T-helper 17 cell (primary cell): Measurements from ENCODE around the gene OVOL3. TPM values are rescaled to one million over a fixed set of nuclear protein-coding genes. Genes with fewer than 3 reads are reported as not detected.

Experiments used
- ATAC-seq: fragments of 150-1000 bp; cut with Tn5 transposase; 2 replicates; pipeline ENCODE4 v1.10.0; 2021; ENCODE audit warnings: mild to moderate bottlenecking, moderate library complexity
- DNase-seq, 3 donors: peaks; one replicate each; pipeline versions ENCODE4 v3.0.0 to v3.0.0-alpha.2; 2020 to 2021
- H3K9me3 ChIP-seq: one replicate; pipeline ENCODE4 v1.7.0; 2013; ENCODE audit warnings: low read length, mild to moderate bottlenecking; ENCODE audit not compliant: control insufficient read depth, poor library complexity, severe bottlenecking
- H3K27ac Mint-ChIP-seq: one replicate; pipeline ENCODE4 v1.8.0; 2022; ENCODE audit warnings: mild to moderate bottlenecking, moderate library complexity, mixed read lengths
- H3K27me3 Mint-ChIP-seq: one replicate; pipeline ENCODE4 v1.8.0; 2022; ENCODE audit warnings: mixed read lengths
- H3K36me3 Mint-ChIP-seq: one replicate; pipeline ENCODE4 v1.8.0; 2022; ENCODE audit warnings: low read depth, mixed read lengths
- H3K4me1 Mint-ChIP-seq: one replicate; pipeline ENCODE4 v1.8.0; 2022; ENCODE audit warnings: mild to moderate bottlenecking, mixed read lengths
- H3K4me3 Mint-ChIP-seq: one replicate; pipeline ENCODE4 v1.8.0; 2022; ENCODE audit warnings: mild to moderate bottlenecking, moderate library complexity, mixed read lengths
- total RNA-seq, 4 donors: library from RNA in 2 of 4; stranded (reverse) in 2 of 4; gene quantifications; one replicate each; pipeline ENCODE4 v1.2.3 and lab custom pipeline; 2022 to 2026

Gene OVOL3
- total RNA-seq, 2 donors from 2014 or later: not detected

DNA sequence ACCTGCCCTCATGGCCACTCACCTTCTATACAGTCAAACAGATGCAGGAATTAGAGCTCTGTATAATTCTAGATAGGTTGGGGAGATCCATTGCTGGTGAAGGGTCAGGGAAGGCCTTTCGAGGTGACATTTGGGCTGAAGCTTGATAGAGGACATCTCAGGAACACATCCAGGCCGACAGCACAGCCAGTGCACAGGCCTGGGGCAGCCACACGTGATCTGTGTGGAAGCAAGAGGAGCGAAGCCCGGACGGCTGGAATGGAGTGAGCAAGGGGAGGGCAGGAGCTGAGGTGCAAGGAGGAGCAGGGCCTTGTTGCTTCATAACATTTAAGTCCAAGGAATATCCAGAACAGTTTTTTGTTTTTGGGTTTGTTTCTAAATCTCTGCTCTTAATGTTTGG lies 4.5 kb upstream of the OVOL3 start:
- H3K4me3 Mint-ChIP-seq: no peak overlapping the region
- peaks cover 2% of the 10 kb centered on the region for H3K4me1 Mint-ChIP-seq
- peaks cover 2% of the 10 kb centered on the region for H3K36me3 Mint-ChIP-seq
- DNase-seq: no peak
- no peak for ATAC-seq
- H3K27ac Mint-ChIP-seq: no peak overlapping the region
- H3K9me3 ChIP-seq: no peaks in the 10 kb centered on the region
- H3K27me3 Mint-ChIP-seq: no peaks in the 10 kb centered on the region

DNA sequence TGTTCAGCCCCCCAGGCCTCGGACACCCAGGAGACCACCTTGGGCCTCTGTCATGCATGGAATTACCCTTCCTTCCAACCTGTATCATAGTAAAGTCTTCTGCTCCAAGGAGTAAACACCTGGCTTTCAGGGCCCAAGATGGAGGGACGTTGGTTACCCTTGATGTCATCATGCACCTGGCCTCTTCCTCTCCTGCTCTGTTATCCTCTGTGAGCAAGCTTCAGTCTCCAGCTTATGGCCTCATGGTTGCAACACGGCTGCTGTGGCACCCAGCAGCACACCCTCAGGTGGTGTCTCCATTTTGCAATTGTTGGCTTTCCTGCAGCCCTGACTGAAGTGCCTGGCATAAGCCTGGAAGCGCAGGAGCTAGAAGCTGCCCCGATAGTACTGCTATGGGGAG lies 4.0 kb upstream of the OVOL3 start:
- DNase-seq (no peak), ATAC-seq (no peak)
- Mint-ChIP-seq H3K4me1 (peaks cover 2% of the 10 kb centered on the region), H3K27me3 (no peaks in the 10 kb centered on the region), H3K4me3 (no peak overlapping the region), H3K27ac (no peak overlapping the region), H3K36me3 (peaks cover 2% of the 10 kb centered on the region)
- no peaks in the 10 kb centered on the region for H3K9me3 ChIP-seq

- Mint-ChIP-seq H3K27ac (no peak overlapping the region), H3K27me3 (no peaks in the 10 kb centered on the region)
Measured at GRCh38 chr19:36108684-36109083, 2.3 kb upstream of the OVOL3 start.

GRCh38 chr19:36111200-36111539 lies 227 bp downstream of the OVOL3 start:
- H3K27me3 Mint-ChIP-seq: no peaks in the 10 kb centered on the region
- peaks cover 24% of the 10 kb centered on the region for H3K4me1 Mint-ChIP-seq
- no peak overlapping the region for H3K27ac Mint-ChIP-seq
- H3K4me3 Mint-ChIP-seq: no peak overlapping the region
- ATAC-seq (no peak), DNase-seq (no peak)
- no peaks in the 10 kb centered on the region for H3K9me3 ChIP-seq
- H3K36me3 Mint-ChIP-seq: peaks cover 6% of the 10 kb centered on the region

More at GRCh38 chr19:36108684-36109083, 2.3 kb upstream of the OVOL3 start:
- no peak for ATAC-seq
- peaks cover 6% of the 10 kb centered on the region for H3K36me3 Mint-ChIP-seq
- H3K4me1 Mint-ChIP-seq: peaks cover 7% of the 10 kb centered on the region
- H3K9me3 ChIP-seq: no peaks in the 10 kb centered on the region
- H3K4me3 Mint-ChIP-seq: no peak overlapping the region
- DNase-seq: no peak

DNA sequence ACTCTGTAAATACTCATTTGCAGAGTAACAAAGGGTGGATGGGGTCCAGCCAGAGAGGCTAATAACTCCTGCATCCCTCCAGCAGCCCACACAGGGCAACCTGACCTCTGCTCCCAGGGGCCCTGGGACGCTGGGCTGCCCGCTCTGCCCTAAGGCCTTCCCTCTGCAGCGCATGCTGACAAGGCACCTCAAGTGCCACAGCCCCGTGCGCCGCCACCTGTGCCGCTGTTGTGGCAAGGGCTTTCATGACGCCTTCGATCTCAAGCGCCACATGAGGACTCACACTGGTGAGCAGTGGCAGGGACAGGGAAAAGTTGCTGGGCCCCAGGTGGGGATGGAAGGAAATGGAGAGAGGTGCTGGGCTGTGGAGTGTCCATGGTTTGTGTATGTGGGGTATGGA lies 1.7 kb downstream of the OVOL3 start:
- Mint-ChIP-seq H3K27ac (no peak overlapping the region), H3K27me3 (no peaks in the 10 kb centered on the region), H3K36me3 (peaks cover 4% of the 10 kb centered on the region), H3K4me1 (peaks cover 28% of the 10 kb centered on the region), H3K4me3 (peak overlapping the region; percentile 95)
- no peaks in the 10 kb centered on the region for H3K9me3 ChIP-seq
- DNase-seq (no peak), ATAC-seq (no peak)

DNA sequence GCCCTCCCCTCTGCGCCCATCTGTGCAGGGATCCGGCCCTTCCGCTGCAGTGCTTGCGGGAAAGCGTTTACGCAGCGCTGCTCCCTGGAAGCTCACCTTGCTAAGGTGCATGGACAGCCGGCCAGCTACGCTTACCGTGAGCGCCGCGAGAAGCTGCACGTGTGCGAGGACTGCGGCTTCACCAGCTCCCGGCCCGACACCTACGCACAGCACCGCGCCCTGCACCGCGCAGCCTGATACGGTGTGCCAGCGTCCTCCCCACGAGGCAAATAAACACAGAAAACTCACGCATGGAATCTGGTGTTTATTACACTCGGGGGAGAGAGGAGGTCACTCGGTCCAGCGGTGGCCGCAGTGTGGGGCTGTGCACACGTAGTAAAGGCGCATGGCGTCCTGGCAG lies 2.5 kb downstream of the OVOL3 start:
- DNase-seq (no peak), ATAC-seq (no peak)
- H3K27ac Mint-ChIP-seq: peak overlapping the region; percentile 95
- no peaks in the 10 kb centered on the region for H3K9me3 ChIP-seq
- peak overlapping the region; percentile 95 for H3K4me3 Mint-ChIP-seq
- peaks cover 6% of the 10 kb centered on the region for H3K36me3 Mint-ChIP-seq
- peaks cover 31% of the 10 kb centered on the region for H3K4me1 Mint-ChIP-seq
- H3K27me3 Mint-ChIP-seq: no peaks in the 10 kb centered on the region

DNA sequence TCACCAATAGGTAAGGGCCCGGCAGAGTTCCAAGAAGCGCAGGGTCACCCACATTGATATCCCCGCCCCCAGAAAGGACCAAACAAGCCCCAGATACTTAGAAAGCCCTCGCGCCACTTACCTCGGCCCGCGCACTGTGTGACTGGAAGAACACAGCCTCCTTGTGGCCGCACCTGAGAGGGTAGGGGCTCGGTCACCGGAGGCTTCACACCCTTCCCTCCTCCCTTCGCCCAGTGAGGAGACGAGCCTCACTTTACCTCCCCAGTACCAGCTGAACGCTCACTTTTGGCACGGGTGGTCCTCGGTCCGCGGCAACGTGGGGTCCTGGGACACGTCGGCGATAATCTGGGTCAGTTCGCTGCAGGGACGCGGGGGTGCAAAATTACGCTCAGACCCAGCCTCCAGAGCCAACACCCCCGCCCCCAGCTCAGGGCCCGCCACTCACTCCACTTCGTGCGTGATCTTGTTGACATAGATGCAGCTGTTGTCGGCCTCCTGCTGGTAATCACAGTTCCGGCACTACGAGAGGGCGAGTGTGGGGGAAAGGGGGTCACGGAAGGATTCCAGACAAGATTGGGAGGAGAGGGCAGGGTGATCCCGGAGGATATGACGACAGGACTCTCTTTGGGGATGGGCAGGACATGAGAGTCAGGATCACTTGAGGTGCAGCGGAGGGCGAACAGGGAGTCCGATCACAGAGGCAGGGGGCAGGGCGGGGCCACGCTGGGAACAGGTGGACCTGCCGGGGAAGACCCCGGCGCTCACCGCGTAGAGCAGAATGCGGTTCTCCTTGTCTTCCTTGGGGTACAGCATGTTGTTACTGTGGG lies 3.2 kb downstream of the OVOL3 start:
- no peaks in the 10 kb centered on the region for H3K27me3 Mint-ChIP-seq
- H3K9me3 ChIP-seq: no peaks in the 10 kb centered on the region
- H3K4me1 Mint-ChIP-seq: peaks cover 34% of the 10 kb centered on the region
- H3K27ac Mint-ChIP-seq: peak overlapping the region; percentile 95
- ATAC-seq (no peak), DNase-seq (peak in 1 of 3 donors; percentile 26)
- peak overlapping the region; percentile 95 for H3K4me3 Mint-ChIP-seq
- H3K36me3 Mint-ChIP-seq: peaks cover 6% of the 10 kb centered on the region

- Mint-ChIP-seq H3K36me3 (peaks cover 8% of the 10 kb centered on the region), H3K4me1 (peaks cover 35% of the 10 kb centered on the region), H3K4me3 (peak within 1 kb of the TSS; percentile 95), H3K27ac (peak within 1 kb of the TSS; percentile 95), H3K27me3 (no peaks in the 10 kb centered on the region)
- H3K9me3 ChIP-seq: no peaks in the 10 kb centered on the region
- ATAC-seq (peak; percentile 88), DNase-seq (peak; percentile 95 to 98 (median 97))
Measured at GRCh38 chr19:36114721-36115452, 3.9 kb downstream of the OVOL3 start, which contains the start of gene POLR2I. POLR2I (minus strand) TSS chr19:36114875; CDS start chr19:36114856, 19 bp downstream.

DNA sequence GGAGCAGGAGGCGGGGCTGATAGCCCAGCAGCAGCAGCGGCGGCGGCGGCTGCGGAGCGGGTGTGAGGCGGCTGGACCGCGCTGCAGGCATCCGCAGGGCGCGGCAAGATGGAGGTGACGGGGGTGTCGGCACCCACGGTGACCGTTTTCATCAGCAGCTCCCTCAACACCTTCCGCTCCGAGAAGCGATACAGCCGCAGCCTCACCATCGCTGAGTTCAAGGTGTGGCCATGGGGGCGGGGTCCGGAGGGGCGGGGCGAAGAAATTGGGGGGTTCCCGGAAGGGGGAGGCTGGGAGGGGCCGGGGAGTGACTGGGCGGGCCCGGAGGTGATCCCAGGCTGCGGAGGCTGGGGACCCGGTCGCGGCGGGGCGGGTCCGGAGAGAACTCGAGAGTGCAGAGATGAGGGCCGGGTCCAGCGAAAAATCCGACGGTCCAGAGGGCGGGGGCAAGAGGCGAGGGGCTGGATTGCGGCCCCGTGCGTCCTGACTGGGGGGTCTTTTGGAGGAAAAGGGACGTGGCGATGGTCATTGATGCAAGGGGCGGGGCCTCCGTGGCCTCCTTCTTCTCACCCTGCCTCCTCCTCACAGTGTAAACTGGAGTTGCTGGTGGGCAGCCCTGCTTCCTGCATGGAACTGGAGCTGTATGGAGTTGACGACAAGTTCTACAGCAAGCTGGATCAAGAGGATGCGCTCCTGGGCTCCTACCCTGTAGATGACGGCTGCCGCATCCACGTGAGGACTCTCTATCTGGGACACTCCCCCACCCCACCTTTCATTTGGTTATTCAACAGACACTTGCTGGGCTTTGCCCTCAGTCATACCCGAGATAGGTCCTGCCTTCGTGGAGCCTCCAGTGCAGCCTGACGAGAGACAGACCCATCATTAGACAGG lies 4.8 kb downstream of the OVOL3 start, which contains the start of gene TBCB:
TBCB (plus strand) TSS at position 16 of the 891 bp plus-strand sequence; CDS start at position 109, 93 bp downstream.
- DNase-seq (peak; percentile 9 to 92 (median 91)), ATAC-seq (peak; percentile 58)
- H3K9me3 ChIP-seq: no peaks in the 10 kb centered on the region
- Mint-ChIP-seq H3K27ac (peak within 1 kb of the TSS; percentile 95), H3K4me3 (peak within 1 kb of the TSS; percentile 95), H3K36me3 (peaks cover 9% of the 10 kb centered on the region), H3K27me3 (no peaks in the 10 kb centered on the region), H3K4me1 (peaks cover 42% of the 10 kb centered on the region)

DNA sequence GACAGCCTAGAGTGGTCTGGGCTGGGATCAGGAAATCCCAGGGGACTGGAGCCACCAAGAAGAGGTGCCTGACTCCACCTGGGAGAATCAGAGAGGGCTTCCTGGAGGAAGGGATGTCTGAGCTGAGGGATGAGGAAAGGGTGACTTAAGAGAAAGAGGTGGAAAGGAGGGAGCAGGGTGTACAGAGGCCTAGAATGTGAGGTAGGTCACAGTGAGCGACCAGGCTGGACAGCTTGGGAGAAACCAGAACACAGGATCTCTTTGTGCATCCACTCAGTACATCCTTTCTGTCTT lies 5.3 kb downstream of the OVOL3 start:
- ATAC-seq (no peak), DNase-seq (no peak)
- H3K27me3 Mint-ChIP-seq: no peaks in the 10 kb centered on the region
- H3K27ac Mint-ChIP-seq: peak overlapping the region; percentile 95
- no peaks in the 10 kb centered on the region for H3K9me3 ChIP-seq
- H3K36me3 Mint-ChIP-seq: peaks cover 9% of the 10 kb centered on the region
- H3K4me3 Mint-ChIP-seq: peak overlapping the region; percentile 95
- H3K4me1 Mint-ChIP-seq: peaks cover 42% of the 10 kb centered on the region

DNA sequence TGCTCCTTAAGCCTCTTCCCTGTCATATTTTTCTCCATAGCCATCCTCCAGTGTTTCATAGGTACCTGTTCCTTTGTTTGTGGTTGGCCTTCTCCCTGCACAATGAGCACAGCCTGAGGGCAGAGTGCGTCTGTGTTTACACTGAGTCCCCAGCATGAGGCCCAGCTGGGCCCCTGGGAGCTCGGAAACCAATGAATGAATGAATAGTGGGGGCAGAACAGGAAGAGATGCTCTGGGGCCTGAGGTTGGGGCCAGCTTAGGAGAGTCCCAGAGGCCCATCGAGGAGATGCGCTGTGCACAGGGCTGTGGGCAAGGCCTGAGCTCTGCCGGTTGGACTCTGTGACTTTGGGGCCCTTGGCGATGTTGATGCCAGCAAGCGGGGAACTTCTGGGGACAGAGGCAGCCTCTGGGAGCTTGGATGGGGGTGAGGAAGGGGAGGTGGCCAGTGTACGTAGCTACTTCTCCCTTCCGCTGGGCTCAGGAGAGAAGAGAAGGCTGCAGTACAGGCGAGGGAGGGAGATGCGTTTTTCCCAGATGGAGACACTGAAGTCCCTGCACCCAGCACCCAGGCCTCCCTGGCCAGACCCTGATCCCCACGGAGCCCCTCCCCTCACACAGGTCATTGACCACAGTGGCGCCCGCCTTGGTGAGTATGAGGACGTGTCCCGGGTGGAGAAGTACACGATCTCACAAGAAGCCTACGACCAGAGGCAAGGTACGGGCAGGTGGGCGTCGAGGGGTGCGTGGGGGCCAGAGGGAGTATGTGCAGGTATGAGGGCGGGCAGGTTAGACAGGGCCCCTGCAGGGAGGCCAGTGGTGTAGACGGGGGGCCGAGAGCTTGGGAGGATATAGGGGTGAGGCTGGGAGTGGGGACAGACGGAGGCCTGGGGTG lies 9.4 kb downstream of the OVOL3 start:
- peaks cover 5% of the 10 kb centered on the region for H3K36me3 Mint-ChIP-seq
- H3K27ac Mint-ChIP-seq: peak overlapping the region; percentile 78

DNA sequence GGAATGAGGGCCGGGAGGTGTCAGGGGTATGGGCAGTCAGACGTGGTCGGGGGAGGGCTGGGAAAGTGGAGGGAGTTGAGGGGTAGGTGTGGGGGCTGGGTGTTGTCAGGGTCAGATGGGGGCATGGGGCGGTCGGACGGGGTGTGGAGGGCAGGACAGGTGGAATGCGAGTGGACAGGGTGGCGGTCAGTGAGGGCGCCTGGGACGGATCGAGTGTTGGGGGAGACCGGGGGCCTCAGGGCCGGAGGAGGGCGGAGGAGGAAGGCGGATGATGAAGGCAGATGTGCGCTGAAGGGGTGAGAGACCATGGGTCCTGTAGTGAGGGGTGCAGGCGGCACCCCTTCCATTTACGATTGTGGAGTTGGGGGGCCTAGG lies 10.0 kb downstream of the OVOL3 start:
- Mint-ChIP-seq H3K27me3 (no peaks in the 10 kb centered on the region), H3K27ac (peak overlapping the region; percentile 78), H3K36me3 (peaks cover 10% of the 10 kb centered on the region), H3K4me3 (no peak overlapping the region), H3K4me1 (peaks cover 25% of the 10 kb centered on the region)
- DNase-seq: no peak
- no peak for ATAC-seq
- H3K9me3 ChIP-seq: no peaks in the 10 kb centered on the region

More for the DNA sequence above, 9.4 kb downstream of the OVOL3 start:
- Mint-ChIP-seq H3K27me3 (no peaks in the 10 kb centered on the region), H3K4me1 (peaks cover 26% of the 10 kb centered on the region), H3K4me3 (no peak overlapping the region)
- no peak for ATAC-seq
- no peak for DNase-seq
- H3K9me3 ChIP-seq: no peaks in the 10 kb centered on the region
